ENCODE results near the gene PTPRK. TPM values are rescaled to one million over a fixed set of nuclear protein-coding genes. Genes with fewer than 3 reads are reported as not detected.

Gene PTPRK
- total and polyA plus RNA-seq, 9 of the 15 experiments (the other 6 are each of a cell fraction or from before 2014, with no cell fraction given): 0.04 to 0.51 TPM; not detected in 7

- in situ Hi-C loops (cut with MboI) (no loop called here), intact Hi-C loops (cut with micrococcal nuclease) (no loop called here)
- CTCF ChIA-PET (ENCODE audit: low intra/inter-chr PET ratio): no interaction called here
- POLR2A ChIA-PET: no interaction called here
- Histone ChIP-seq H3K27me3 (ENCODE audit: control insufficient read depth in 2 of 2, insufficient read depth in 2 of 2, low read length in 2 of 2) (no peaks in the 10 kb centered on the region), H3K9me3 (replicated peaks; ENCODE audit: control insufficient read depth, insufficient read depth, low read depth, low read length) (0 out of 2 replicates have a peak, but pooled peaks cover 3% of the 10 kb centered on the region), H3K4me3 (no peak overlapping the region), H3K4me1 (replicated peaks in 1 of 2; ENCODE audit: control insufficient read depth in 2 of 2, insufficient read depth in 2 of 2, low read length in 2 of 2) (no peaks in the 10 kb centered on the region), H3K9me1 (ENCODE audit: control insufficient read depth, insufficient read depth, low read length) (no peaks in the 10 kb centered on the region), H3K9ac (ENCODE audit: insufficient read depth in 1 of 2, low read depth in 2 of 2, low read length in 2 of 2) (no peak overlapping the region), H3K36me3 (ENCODE audit: control insufficient read depth, insufficient read depth, low read length) (no peaks in the 10 kb centered on the region), H2AFZ (ENCODE audit: low read depth, low read length) (no peak overlapping the region), H3K79me2 (ENCODE audit: control insufficient read depth, insufficient read depth, low read length) (no peaks in the 10 kb centered on the region), H3K4me2 (ENCODE audit: insufficient read depth, low read length) (no peak overlapping the region), H3K27ac (ENCODE audit: extremely low read depth, low read depth, low read length) (no peak overlapping the region), H4K20me1 (replicated peaks; ENCODE audit: control insufficient read depth, insufficient read depth, low read length) (no peaks in the 10 kb centered on the region)
- no peak for DNase-seq (ENCODE audit: extremely low read depth in 1 of 4, low spot score in 3 of 4)
- TF ChIP-seq ZNF518B (CRISPR knock-in tag; IDR thresholded peaks at IDR 0.05) (no peak), POLR2G (IDR thresholded peaks at IDR 0.05; ENCODE audit: low read depth, low read length) (no peak), ZNF146 (CRISPR knock-in tag; IDR thresholded peaks at IDR 0.05; ENCODE audit: unreplicated experiment) (no peak), ZNF165 (CRISPR knock-in tag; IDR thresholded peaks at IDR 0.05; ENCODE audit: borderline replicate concordance) (no peak), HNRNPL (IDR thresholded peaks at IDR 0.05; ENCODE audit: low read depth, low read length) (no peak), USF2 (CRISPR knock-in tag; IDR thresholded peaks at IDR 0.05) (no peak)
- no peak for ATAC-seq
- no TSS peak for BruUV-seq (replicated peaks)
- no peak for FAIRE-seq
Measured at GRCh38 chr6:128432394-128432793, 88.0 kb downstream of the PTPRK start.

All from K562 (cell line).